Left ventricle myocardium superior (tissue), 1 donor: ENCODE measurements around the gene PPP1R1C. TPM values are rescaled to one million over a fixed set of nuclear protein-coding genes. Genes with fewer than 3 reads are reported as not detected.
A peak's percentile ranks its signal among the peaks of the same experiment; 100 is the strongest.
"Not testable (repeated sequence)": the region's sequence is repeated elsewhere in the genome, so short reads cannot be mapped to it uniquely, and the experiment has no call there.

Experiments used
- ATAC-seq: fragments of 200-7000 bp; cut with Tn5 transposase; one replicate; pipeline ENCODE4 v1.9.1; 2020; ENCODE audit warnings: mild to moderate bottlenecking, moderate library complexity
- DNase-seq: peaks from one replicate; pipeline ENCODE4 v3.0.0-alpha.2; 2020
- intact Hi-C: fragments of 100-400 bp; cut with micrococcal nuclease; formaldehyde crosslinking; loops from one replicate; pipeline ENCODE4 v1.11.0; 2022
- total RNA-seq: library from RNA; stranded (reverse); fragmentation: NEBNext Ultra II Directional; extraction: Animal tissue kit (Norgen Biotek cat#: 25700); gene quantifications from one replicate; pipeline ENCODE4 v1.2.1, GENCODE V29; 2021
- donor health status: DM: no; HTN: yes; CAD: no; lungs with severe emphysema.

PPP1R1C gene
- total RNA-seq, 1 donor from 2014 or later, result 25.2 TPM

DNA sequence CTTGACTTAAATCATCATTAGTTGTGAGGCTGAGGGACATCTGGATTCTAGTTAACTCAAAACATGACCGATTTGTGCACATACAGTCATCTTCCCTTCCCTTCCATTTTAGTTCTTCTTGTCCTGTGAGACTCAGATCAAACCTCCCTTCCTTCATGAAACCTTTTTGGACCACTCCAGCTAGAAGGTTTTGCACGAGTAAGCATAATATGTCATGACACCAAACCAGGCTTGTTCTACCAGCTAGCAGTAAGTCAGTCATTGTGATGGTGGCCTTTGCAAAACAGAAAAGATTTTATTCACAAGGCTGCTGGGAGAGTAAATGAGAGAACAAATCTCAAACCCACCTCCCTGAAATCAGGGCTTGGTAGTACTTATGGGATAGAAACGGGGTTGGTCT lies 14.3 kb downstream of the PPP1R1C start:
- ATAC-seq (no peak), DNase-seq (no peak)
- intact Hi-C loops, result no loop called here

DNA sequence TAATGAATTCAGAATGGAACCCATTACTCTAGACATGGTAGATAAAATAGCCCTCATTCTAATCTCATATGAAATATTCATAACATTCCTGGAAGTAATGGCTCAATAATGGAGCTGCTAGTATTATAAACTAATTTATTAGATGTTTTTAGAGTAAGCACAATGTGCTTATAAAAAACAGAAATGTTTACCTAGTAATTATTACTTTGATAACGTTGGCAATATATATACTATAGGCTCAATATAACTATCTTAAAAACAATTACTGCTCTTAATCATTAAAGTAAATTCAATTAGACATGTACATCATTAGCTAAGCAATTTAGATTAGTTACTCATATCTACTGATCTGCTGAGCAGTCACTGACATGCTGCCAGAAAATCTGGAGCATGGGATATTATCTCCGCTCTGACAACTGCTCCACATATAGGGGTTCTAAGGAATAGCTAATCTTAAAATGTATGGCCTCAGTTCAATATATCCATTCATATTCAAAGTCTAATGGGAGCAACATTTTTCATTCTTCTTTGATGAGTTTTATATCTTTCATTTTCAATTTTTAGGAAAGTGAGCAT lies 19.4 kb downstream of the PPP1R1C start:
- DNase-seq (no peak), ATAC-seq (no peak)
- intact Hi-C loops, result no loop called here

DNA sequence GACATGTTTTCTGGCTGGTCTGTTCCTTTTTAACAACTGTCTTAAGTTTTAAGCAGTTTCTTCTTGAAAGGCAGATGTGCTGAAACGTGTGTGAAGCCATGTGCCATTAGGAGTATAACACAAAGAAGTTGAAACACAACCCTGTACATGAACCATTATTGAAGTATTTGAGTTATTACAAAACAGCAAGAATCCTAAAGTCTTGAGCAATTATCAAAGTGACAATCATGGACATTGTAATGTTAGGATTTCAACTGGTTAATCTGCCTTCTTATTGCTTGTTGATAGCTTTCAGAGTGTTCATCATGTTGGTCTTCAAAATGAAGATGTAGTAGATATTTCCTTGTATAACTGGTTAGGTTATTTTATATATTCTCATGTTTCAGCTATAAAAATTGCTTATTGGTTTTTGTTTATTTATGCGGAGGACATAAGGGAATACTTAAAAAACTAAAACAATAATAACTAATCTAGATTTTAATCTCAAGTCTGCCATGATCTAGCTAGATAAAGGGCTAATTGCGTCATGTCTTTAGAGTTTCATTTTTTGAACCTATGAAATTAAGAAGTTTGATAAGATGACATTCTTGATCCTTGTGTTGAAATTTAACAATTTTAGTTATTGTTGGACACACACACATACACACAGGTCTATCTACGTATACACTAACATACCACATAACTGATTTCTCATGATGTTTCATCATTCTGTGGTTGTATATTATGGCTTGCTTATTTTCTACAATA lies 21.1 kb downstream of the PPP1R1C start:
- intact Hi-C loops, result no loop called here
- DNase-seq (no peak), ATAC-seq (no peak)

DNA sequence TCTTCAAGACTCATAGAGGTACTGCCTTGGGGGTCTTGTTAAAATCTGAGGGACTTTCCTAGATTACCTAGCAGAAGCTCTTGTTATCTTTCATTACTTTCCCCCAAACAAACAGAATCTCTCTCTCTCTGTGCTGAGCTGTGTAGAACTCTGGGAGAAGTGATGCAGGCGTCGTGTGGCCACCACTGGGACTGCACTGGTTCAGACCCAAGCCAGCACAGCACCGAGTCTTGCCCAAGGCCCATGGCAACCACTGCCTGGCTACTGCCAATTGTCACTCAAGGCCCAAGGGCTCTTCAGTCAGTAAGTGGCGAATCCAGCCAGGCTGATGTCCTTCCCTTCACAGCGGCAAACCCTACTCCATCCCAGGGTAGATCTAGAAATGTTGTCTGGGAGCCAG lies 28.6 kb downstream of the PPP1R1C start:
- intact Hi-C loops, result no loop called here
- no peak for ATAC-seq
- no peak for DNase-seq

DNA sequence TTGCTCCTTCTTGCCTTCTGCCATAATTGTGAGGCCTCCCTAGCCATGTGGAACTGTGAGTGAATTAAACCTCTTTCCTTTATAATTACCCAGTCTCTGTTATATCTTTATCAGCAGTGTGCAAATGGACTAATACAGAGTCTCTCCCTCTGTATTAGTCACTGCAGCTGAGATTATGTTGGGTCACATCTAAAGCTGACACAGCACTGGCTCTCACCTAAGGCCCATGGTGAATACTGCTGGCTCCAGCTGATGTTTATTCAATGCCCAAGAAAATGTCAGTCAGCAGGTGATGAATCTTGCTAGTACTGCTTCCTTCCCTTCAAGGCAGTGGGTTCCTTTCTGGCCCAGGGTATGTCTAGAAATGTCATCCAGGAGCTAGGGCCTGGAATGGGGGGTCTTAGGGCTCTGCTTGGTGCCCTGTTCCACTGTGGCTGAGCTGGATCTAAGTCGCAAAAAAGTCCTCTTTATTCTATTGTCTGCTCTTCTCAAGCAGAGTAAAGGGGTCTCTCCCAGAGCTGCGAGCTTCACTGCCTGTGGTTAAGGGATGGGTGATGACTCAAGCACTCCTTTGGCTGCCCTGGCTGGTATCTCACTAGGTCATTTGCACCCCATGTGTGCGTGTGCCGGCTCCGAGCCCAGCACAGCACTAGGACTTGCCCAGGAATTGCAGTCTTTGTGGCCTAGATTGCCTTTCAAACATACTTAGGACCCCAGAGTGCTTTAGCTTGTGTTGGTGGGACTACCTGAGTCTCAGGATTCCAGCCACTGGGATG lies 29.9 kb downstream of the PPP1R1C start:
- intact Hi-C loops, result no loop called here
- no peak for DNase-seq
- ATAC-seq, result peak; percentile 44

DNA sequence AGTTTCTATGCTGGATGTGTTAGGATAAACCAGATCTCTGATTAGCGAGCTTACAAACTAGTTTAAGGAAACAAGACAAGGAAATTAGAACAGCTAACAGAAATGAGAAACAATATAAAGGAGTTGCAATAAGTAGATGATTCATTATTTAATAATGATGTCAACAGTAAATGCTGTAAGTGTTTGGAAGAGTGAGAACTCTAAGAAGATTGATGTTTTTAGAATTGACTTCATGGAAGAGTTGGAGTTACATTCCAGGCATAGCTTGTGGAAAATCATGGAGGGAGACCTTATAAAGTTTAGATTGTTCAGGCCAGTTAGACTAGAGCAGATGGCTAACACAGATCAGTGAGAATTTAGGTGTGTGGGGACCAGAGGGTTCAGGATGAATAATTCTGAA lies 32.6 kb downstream of the PPP1R1C start:
- intact Hi-C loops, result no loop called here
- DNase-seq (no peak), ATAC-seq (no peak)

DNA sequence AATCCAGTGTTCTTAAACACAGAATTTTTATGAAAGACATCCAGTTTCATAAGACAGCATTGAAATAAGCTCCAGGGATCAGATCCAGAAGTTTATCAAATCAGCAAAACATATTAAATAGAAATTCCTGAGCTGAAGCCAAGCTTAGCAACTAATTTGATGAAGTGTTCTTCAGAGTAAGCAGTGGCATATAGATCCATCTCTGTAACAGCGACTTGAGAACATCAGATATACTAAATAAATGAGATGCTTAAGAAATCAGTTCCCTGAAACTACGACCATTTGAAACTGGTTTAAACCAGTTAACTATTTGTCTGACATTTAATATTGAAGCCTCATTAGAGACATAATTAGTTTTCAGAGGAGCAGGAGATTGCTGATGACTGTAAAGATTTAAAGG lies 34.1 kb downstream of the PPP1R1C start:
- DNase-seq, result no peak
- intact Hi-C loops, result no loop called here
- no peak for ATAC-seq

DNA sequence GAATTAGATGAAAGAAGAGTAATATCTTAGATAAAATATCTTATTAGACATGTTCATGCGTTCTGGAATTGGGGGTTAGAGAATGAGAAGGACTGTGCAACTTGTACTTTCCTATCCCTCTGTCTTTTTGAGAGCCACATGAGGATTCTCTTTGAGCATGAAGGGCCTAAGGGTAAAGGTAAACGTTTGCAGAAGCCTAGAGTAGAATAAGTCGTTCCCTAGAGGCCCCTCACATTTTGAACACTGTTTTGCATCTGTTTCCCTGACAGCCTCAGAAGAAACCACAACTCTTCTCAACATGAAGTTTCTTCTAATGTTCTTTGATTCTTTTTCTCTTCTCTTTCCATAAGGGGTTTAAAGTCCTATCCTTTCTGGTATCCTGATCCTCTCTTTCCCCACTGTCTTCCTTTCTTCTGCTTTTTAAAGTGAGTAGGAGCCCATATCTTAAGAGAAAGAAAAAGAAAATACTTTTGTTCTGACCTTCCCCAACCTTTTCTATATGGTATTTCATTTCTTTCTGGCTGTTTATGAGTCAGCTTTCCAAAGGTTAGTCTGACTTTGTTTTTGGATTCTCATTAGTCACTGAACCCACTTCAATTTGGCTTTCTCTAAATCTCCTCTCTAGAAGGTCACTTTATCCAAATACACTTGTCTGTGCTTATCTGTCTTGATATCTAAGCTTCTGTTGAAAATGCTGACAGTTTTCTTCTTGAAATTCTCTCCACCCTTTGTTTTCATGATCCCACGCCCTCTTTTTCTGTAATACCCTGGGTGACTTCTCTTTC lies 34.8 kb downstream of the PPP1R1C start:
- no peak for ATAC-seq
- intact Hi-C loops, result no loop called here

DNA sequence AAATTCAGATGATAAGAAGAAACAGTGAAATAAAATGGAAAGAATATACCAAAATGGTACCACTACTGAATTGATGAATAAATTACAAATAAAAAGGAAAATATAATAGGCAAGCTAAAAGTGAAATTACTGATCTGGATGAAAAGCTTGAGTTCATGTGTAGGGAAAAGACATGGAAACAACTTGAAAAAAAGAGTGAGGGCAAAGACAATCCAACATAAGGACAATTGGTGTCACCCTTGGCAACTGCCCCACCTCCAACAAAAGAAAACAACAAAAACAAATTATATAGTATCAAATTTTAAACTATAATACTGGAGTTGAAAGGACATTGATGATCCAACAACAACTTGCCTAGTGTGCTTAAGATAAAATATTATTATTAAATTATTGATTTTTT lies 37.6 kb downstream of the PPP1R1C start:
- intact Hi-C loops, result no loop called here
- no peak for DNase-seq
- ATAC-seq, result no peak

More for the DNA sequence above, 34.8 kb downstream of the PPP1R1C start:
- DNase-seq, result no peak

DNA sequence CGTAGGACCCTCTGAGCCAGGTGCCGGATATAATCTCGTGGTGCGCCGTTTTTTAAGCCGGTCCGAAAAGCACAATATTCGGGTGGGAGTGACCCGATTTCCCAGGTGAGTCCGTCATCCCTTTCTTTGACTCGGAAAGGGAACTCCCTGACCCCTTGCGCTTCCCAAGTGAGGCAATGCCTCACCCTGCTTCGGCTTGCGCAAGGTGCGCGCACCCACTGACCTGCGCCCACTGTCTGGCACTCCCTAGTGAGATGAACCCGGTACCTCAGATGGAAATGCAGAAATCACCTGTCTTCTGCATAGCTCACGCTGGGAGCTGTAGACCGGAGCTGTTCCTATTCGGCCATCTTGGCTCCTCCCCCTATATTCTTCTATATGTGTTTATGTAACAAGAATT lies 45.2 kb downstream of the PPP1R1C start:
- intact Hi-C loops, ATAC-seq, DNase-seq: not testable (repeated sequence)

DNA sequence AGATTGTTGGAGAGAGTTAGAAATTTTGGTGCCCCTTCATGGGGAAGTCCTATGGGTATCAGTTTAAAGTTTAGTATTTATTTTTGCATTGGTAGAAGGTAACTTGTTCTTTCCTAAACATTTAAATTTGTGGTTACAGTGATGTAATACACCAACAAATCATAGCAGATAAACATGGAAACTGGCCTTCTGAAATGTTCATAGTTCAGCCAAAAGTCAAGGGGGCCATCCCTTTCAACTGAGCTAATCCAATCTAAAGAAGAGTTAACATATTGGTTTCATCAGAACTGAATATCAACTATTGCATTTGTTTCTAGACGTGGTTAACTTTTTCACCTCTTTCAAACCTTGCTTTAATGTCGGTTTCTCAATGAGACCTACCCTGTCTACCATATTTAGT lies 46.3 kb downstream of the PPP1R1C start:
- intact Hi-C loops, result no loop called here
- DNase-seq, result no peak
- no peak for ATAC-seq

DNA sequence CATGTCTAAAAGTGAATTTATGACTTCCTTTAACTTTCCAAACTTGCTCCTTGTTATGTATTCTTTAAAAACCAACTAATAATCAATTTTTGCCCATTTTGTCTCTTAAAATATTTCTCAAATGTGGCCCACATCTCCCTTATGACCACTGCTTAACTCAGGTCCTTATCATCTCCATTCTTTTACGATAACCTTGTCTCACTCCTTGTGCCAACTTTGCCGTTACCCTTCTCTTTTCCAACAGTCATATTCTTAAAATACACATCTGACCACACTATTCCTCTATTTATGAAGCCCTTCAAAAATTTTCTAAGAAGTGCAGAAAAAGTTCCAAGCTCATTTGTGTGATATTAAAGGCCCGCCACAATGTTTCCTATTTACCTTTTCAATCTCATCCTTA lies 47.8 kb downstream of the PPP1R1C start:
- DNase-seq (no peak), ATAC-seq (peak; percentile 38)
- intact Hi-C loops, result no loop called here

DNA sequence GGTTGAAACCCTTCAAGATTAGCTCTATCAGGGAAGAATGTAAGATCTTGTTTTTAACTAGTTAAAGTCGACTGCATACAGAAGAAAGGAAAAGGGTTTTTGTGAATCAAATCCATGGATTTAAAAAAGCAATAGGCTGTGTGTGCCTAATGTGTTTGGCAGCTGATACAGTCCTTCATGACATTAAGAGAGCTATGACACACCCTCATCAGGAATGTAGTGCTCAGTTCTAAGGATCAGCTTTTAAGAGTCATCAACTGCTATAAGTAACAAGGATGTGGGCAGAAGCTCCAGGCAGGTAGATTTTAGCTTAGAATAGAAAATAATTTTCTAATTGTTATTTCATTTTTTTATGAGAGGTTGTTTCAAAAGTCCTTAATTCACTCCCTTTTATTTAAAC lies 52.9 kb downstream of the PPP1R1C start:
- intact Hi-C loops, result no loop called here
- DNase-seq (no peak), ATAC-seq (peak; percentile 85)

DNA sequence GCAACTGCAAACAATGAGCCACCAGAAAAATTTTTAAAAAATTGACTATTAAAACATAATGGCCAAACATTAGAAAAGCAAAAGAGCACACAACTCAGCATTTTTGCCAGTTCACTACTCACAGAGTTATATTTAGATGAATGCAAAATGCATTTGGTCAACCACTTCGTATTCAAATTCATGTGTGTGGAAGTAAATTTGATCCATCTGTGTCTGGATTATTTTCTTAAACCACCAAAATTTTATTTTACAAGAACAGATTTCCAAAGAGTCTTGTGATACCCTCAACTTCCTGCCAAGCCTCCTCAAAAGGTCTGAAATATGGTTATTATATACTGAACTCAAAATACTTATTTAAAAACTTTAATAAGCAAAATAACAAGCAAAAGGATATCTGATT lies 57.4 kb downstream of the PPP1R1C start:
- DNase-seq, result no peak
- intact Hi-C loops, result no loop called here
- no peak for ATAC-seq

DNA sequence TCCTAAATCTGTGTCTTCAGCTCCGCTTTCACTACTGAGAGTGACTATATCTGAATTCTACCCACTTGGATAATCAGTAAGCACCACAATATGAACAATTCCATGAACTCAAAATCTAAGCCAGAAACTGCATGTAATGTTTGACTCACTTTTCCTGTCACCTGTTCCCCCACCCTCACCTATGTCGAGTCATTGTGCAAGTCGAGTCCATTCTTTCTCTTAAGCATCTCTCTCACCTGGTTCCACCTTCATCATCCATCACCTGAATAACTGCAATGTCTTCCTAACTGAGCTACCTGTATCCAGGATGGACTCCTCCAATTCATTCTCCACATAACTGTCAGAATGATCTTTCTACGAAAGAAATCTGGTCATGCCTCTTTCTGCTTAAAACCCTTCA lies 58.2 kb downstream of the PPP1R1C start:
- intact Hi-C loops, result no loop called here
- ATAC-seq (no peak), DNase-seq (no peak)

DNA sequence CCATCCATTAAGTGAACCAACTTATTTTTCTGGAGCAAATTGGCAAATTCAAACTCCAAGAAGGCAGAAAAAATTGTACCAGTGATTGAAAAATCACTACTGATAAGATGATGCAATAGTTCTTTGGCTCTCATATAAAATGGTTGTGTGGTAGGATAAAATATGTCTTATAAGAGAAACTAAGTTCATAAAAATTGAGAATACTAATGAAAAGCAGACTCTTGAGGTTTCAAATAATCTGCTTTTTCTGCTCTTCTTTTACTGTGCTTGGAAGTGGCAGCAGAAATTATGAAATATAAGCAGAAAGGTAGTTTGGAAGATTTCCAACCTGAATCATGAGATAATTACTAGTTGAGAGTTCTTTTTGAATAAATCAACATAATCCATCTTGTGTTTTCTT lies 61.9 kb downstream of the PPP1R1C start:
- ATAC-seq (no peak), DNase-seq (no peak)
- intact Hi-C loops, result no loop called here

DNA sequence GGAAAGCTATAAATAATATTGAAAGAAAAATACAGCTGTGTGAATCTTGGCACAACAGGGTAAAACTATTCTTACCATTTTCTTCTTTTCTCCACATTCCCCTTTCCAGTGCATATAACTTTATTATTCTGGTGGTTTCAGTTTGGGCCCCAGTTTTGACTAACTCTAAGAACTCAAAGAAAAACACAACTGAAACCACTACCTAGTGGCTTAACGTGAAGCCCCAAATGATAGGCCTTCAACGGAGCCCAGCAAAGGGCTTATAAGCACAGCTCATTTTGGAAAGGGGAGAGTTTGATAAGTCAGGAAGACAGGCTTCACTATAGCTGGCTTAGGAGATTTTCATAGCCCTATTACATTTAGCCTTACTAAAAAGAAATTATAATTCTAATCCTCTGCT lies 62.4 kb downstream of the PPP1R1C start:
- intact Hi-C loops, result no loop called here
- ATAC-seq, result no peak

DNA sequence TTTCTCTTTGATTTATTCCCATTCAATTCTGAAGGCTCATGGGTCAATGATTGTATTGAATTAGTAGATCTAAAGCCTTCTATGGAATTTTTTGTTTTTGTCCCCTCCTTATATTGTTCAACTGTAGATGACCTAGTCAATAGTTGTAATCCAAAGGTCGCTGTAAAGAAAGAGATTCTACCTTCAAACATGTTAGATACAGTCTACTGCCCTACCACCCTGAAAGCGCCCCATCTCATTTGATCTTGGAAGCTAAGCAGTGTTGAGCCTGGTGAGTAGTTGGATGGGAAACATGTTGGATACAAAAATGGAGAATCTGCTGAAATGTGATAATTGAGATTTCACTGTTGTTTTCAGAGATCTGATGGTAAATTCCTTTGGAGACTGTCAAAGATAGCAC lies 63.0 kb downstream of the PPP1R1C start:
- ATAC-seq (no peak), DNase-seq (no peak)
- intact Hi-C loops, result no loop called here

More for the DNA sequence above, 62.4 kb downstream of the PPP1R1C start:
- no peak for DNase-seq

DNA sequence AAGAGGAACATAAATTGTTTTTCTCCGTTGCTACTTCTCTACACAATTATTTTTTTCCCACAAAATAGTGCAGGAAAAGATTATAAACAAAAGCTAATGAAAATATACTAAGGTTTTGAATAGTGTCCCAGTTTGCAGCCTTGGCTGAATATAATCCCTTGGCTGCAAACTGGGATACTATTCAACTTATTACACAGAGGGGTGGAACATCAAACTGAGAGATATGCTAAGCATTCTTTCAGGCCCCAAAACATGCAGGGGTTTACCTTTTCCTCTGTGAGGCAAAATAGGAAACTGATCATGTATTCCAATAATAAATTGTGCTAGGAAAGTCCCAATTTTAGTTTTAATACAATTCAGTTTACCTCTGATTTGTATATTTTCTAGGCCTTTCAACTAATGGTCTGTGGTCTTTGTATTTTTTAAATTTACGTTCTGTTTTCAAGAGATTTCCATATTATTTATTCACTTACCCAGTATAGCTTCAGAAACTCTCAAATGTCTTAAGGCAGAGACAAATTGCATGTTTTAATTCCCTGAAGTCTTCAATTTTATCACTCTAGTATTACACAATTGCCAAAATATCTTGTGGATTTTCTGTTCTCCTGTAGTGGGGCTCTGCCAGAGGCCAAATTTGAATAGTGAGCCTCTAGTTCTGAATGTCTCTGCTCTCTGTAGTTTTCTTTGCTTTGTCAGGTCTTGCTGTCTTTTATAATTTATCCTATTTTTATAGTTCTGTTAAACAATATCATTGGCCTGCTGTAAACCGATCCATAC lies 63.9 kb downstream of the PPP1R1C start:
- peak; percentile 87 for ATAC-seq
- intact Hi-C loops, result no loop called here

More for the DNA sequence above, 63.9 kb downstream of the PPP1R1C start:
- no peak for DNase-seq
